HG02759 (cell line): ENCODE data around the gene TMEM141.
"Not testable (repeated sequence)": the region's sequence is repeated elsewhere in the genome, so short reads cannot be mapped to it uniquely, and the experiment has no call there.

Experiments used
- ATAC-seq: cut with Tn5 transposase; IDR thresholded peaks from one replicate; pipeline ENCODE4 v1.9.1; 2021; ENCODE audit warnings: mild to moderate bottlenecking, moderate library complexity; ENCODE audit not compliant: unreplicated experiment

The TMEM141 gene

GRCh38 chr9:136769710-136770191 lies 21.4 kb upstream of the TMEM141 start:
- no peak for ATAC-seq

GRCh38 chr9:136771907-136772415 lies 19.2 kb upstream of the TMEM141 start:
- ATAC-seq = no peak

DNA sequence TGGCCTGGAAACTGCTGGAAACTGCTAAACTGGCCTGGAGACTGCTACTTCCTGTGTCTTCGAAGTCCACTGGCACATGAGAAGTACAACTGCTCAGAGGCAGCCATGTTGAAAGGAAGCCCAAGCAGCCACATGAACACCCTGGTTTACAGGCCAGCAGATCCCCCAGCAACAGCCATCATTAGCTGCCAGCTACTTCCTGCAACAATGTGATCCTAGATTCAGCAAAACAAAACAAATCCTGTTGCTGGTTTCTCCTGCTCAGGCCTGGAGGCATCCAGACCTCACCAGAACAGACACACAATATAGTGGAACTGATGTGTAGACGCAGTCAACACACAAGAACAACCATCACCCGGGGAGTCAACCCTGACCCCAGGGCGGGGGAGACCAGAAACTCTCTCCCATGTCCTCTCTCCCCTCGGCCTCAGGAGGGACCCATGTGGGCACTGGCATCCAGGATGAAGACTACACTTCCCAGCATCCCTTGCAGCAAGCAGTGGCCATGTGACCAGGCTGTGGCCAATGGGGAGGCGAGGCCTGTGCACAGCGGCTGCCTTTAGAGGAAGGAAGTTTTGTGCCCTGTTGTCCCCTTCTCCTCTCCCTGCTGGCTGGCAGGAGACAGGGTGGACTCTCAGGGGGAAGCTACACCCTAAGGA lies 17.6 kb upstream of the TMEM141 start:
- no peak for ATAC-seq

DNA sequence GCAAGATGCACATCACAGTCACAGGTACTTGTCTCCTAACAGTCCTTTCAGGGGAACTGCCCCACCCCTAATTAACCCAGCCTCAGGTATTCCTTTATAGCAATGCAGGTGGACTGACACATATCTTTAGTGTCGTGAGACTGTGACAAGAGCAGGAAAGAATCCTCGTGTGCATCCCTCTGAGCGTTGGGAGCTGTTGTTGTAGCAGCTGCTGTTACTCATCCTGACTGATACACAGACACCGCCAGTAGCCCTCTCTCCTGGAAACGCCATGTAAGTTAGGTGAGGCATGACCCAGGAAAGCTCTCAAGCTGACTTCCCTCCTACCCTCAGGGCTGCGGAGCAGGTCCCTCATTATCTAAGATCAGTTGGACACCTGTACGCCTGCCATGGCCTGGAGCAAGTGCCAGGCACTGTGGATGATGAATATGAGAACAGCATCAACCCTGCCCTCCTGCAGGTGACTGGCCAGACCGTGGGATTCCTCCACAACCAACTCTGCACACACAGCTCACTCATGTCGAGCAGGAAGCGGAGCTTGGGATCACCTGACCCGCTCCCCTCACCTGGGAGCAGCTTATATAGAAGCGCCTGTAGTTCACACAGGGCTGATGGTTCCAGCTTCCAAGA lies 16.6 kb upstream of the TMEM141 start:
- no peak for ATAC-seq

DNA sequence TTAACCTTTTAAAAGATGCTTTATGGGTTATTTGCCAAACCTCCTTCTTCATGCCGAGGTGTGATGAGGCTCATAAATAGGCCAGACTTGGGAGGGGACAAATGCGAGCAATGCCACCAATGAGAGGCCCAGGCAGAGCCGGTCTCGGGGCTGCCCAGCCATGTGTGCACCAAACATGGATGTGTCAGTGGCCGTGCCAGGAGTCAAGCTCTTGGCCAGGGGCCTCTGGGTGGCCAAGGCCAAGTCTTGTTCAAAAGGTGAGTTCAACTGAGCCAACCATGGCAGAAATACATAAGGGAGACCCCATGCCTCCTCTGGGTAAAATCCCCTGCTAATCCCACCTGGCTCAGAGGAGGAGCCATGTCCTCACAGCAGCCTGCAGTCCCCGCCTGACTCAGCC lies 16.0 kb upstream of the TMEM141 start:
- no peak for ATAC-seq

GRCh38 chr9:136776947-136777346 lies 14.2 kb upstream of the TMEM141 start:
- no peak for ATAC-seq

- ATAC-seq = no peak
Observed at GRCh38 chr9:136777359-136777758, 13.8 kb upstream of the TMEM141 start.

DNA sequence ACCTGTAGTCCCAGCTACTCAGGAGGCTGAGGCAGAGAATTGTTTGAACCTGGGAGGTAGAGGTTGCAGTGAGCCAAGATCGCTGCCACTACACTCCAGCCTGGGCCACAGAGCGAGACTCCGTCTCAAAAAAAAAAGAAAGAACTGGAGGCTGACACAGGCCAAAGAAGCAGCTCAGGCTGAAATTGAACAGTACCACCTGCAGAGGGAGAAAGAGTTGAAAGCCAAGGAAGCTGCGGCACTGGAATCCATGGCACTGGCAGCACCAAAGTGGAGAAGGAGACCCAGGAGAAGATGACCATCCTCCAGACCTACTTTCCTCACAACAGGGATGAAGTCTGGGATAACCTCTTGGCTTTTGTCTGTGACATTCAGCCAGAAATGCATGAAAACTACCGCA lies 11.3 kb upstream of the TMEM141 start:
- no peak for ATAC-seq

- no peak for ATAC-seq
Observed at GRCh38 chr9:136782452-136782851, 8.7 kb upstream of the TMEM141 start.

DNA sequence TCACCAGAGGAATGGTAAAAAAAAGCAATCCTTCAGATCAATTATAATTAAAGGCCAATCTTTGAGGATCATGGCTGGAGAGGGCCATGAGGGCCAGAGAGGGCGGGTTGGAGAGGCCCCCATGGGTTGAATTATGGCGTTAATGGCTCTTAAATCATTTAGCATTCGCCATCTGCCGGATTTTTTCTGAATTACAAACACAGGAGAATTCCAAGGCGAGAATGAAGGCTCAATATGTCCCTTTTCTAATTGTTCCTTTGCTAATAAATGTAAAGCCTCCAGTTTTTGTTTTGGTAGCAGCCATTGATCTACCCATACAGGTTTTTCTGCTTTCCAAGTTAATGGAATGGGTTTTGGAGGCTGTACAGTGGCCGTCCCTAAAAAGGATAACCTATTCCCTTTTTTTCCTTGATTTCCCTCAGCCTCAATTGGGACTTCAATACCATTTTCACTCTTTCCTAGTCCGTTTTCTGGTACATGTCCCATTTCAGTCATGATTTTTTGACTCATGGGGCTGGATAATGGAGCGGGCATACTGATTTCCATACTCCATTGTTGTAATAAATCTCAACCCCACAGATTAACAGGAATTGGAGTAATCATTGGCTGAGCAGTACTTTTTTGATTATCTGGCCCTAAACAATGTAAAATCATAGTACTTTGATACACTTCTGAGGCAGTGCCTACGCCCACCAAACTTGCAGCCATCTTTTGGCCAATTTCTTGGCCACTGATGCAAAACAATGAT lies 6.7 kb upstream of the TMEM141 start:
- ATAC-seq = no peak

DNA sequence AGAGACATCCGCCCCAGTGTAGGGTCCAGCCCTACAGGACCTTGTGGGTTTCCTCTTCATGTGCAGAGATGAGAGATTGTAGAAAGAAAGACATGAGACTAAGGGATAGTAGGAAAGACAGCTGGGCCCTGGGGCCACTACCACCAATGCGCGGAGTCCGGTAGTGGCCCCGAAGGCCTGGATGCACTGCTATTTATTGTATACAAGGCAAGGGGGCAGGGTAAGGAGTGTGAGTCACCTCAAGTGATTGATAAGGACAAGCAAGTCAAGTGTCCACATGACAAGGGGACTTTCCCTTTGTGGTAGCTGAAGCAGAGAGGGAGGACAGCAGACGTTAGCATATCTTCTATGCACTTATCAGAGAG lies 6.2 kb upstream of the TMEM141 start:
- ATAC-seq = no peak

- not testable (repeated sequence) for ATAC-seq
Observed at GRCh38 chr9:136785565-136786355, 5.4 kb upstream of the TMEM141 start.

- ATAC-seq = no peak
Observed at GRCh38 chr9:136786451-136786850, 4.7 kb upstream of the TMEM141 start.

DNA sequence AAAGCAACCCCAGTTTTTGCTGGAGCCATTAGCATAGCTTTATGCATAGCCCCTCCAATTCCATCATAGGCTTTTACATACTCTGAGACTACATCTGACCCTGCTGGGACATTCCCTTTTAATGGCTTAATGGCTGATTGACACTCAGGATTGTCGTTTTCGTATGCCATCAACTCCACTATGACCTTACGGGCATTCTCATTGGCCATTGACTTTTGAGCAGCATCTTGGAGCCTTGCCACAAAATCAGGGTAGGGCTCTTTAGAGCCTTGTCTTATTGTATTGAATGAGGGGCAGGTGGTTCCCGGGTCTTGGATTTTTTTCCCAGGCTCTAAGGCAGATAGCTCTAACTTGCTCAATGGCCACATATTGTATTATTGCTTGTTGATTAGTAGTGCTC lies 4.2 kb upstream of the TMEM141 start:
- ATAC-seq = not testable (repeated sequence)

DNA sequence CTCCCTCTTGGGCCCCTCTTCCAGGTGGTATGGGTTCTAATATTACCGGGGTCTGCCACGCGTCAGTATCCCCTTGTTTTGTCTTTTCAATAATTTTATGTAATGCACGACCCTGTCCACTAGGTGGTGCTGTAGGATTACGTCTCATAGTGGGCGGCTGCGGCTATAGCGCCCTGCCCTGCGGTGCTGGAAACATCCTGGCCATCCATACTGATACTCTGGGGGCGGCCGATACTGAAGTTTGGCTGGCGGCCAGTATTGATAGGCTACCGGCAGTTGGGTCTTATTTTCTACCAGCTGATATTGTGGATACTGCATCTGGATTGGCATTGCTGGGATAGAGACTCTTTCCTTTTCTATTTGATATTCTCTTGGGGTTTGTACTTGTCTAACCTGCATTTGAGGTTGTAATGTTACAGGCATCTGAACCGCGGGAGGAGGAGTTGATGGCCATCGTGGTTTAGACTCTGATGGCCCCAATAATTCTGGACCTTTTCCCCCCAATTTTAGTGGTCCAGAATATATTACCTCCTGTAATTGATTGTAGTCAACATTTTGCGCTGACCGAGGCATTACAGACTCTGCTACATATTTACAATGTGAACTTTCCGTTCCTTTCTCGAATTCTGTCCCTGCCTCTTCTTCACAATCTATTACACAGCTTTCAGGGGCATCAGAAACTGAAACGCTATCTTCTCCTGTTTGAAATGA lies 3.3 kb upstream of the TMEM141 start:
- ATAC-seq = no peak

- not testable (repeated sequence) for ATAC-seq
Observed at GRCh38 chr9:136788644-136789522, 2.3 kb upstream of the TMEM141 start.

DNA sequence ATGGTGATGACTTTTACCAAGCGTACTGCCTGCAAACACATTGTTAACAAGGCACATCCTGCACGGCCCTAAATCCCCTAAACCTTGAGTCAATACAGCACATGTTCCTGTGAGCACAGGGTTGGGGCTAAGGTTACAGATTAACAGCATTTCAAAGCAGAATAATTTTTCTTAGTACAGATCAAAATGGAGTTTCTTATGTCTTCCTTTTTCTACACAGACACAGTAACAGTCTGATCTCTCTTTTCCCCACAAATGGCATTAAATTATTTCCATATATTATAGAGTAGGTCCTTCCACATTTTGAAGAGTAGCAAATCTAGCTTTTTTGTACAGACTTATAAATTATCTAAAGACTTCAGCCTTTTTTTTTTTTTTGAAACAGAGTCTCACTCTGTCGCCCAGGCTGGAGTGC lies 1.6 kb upstream of the TMEM141 start:
- no peak for ATAC-seq

- ATAC-seq = no peak
Observed at GRCh38 chr9:136791516-136792276, 552 bp downstream of the TMEM141 start.
